K562 (cell line): ENCODE measurements around the gene LTO1. TPM values are rescaled to one million over a fixed set of nuclear protein-coding genes. Genes with fewer than 3 reads are reported as not detected.

Source experiments
- ATAC-seq: fragments of 200-7000 bp; cut with Tn5 transposase; 3 replicates; pipeline ENCODE4 v1.9.1; 2020; ENCODE audit warnings: moderate library complexity
- BruUV-seq: library from RNA; stranded (reverse); fragments of 400-500 nt; replicated peaks from 2 replicates; lab custom pipeline; 2021; lab: Mats Ljungman, UMichigan
- CTCF ChIA-PET: fragments of 300-600 bp; formaldehyde crosslinking; extraction: SDS; loops from one replicate; lab custom pipeline; 2021; ENCODE audit warnings: low intra/inter-chr PET ratio; lab: Yijun Ruan, JAX
- POLR2A ChIA-PET: fragments of 300-600, 350-650 bp; sonication (Branson Sonifier 250); formaldehyde crosslinking; extraction: SDS; loops from one replicate; lab custom pipeline; 2021; ENCODE audit warnings: antibody characterized with exemption, inconsistent platforms; lab: Yijun Ruan, JAX
- DNase-seq, 4 experiments: peaks; one replicate each; pipeline versions ENCODE4 v3.0.0 to v3.0.0-alpha.2; 2011 to 2018; ENCODE audit warnings: low spot score in 3 of 4, mixed read lengths in 3 of 4; ENCODE audit errors: extremely low read depth in 1 of 4
- FAIRE-seq: peaks from 2 replicates; lab custom pipeline; 2011; peaks lifted over from hg19 to GRCh38; lab: Jason Lieb, UNC
- H2AFZ ChIP-seq: 2 replicates; pipeline ENCODE4 v1.6.0; 2011; ENCODE audit warnings: low read depth, low read length, control low read depth, inconsistent platforms
- H3K27ac ChIP-seq: fragments of 200-600 bp; 3 replicates; pipeline ENCODE4 v1.8.0; 2011; ENCODE audit warnings: low read depth, mild to moderate bottlenecking, control low read depth, inconsistent platforms, low read length, moderate library complexity, mixed read lengths; ENCODE audit errors: extremely low read depth
- H3K27me3 ChIP-seq, 2 experiments: fragments of 300-600 bp in 1 of 2; 2 replicates in 1 of 2; 3 replicates in 1 of 2; pipeline versions ENCODE4 v1.6.0 to v1.8.0; 2011; ENCODE audit warnings: inconsistent platforms in 2 of 2, low read length in 2 of 2, mild to moderate bottlenecking in 1 of 2, mixed read lengths in 1 of 2, moderate library complexity in 1 of 2; ENCODE audit not compliant: control insufficient read depth in 2 of 2, insufficient read depth in 2 of 2
- H3K36me3 ChIP-seq: fragments of 300-600 bp; 3 replicates; pipeline ENCODE4 v1.8.0; 2011; ENCODE audit warnings: mild to moderate bottlenecking, low read length, inconsistent platforms; ENCODE audit not compliant: control insufficient read depth, insufficient read depth
- H3K4me1 ChIP-seq, 2 experiments: fragments of 200-600 bp in 1 of 2; replicated peaks in 1 of 2; 2 replicates in 1 of 2; 3 replicates in 1 of 2; pipeline versions ENCODE4 v1.5.1 to v1.8.0; 2011; ENCODE audit warnings: inconsistent platforms in 2 of 2, low read length in 2 of 2, mild to moderate bottlenecking in 1 of 2, mixed read lengths in 1 of 2, moderate library complexity in 1 of 2; ENCODE audit not compliant: control insufficient read depth in 2 of 2, insufficient read depth in 2 of 2
- H3K4me2 ChIP-seq: 2 replicates; pipeline ENCODE4 v1.6.1; 2011; ENCODE audit warnings: low read length, control low read depth, inconsistent platforms, mixed read lengths; ENCODE audit not compliant: insufficient read depth
- H3K4me3 ChIP-seq: fragments of 200-600 bp; sonication (generic), shearing (Covaris generic); 2 replicates; pipeline ENCODE4 v1.5.1; 2016; ENCODE audit warnings: control low read depth, inconsistent platforms
- H3K79me2 ChIP-seq: fragments of 200-600 bp; 3 replicates; pipeline ENCODE4 v1.8.0; 2011; ENCODE audit warnings: low read length, inconsistent platforms; ENCODE audit not compliant: control insufficient read depth, insufficient read depth
- H3K9ac ChIP-seq, 2 experiments: 2 replicates each; pipeline versions ENCODE4 v1.6.0 to v1.6.1; 2011; ENCODE audit warnings: low read depth in 2 of 2, low read length in 2 of 2, control low read depth in 1 of 2, inconsistent platforms in 1 of 2, mild to moderate bottlenecking in 1 of 2, mixed read lengths in 1 of 2; ENCODE audit not compliant: insufficient read depth in 1 of 2
- H3K9me1 ChIP-seq: one replicate; pipeline ENCODE4 v1.6.0; 2011; ENCODE audit warnings: inconsistent platforms, mild to moderate bottlenecking, low read length, moderate library complexity; ENCODE audit not compliant: control insufficient read depth, insufficient read depth
- H3K9me3 ChIP-seq: replicated peaks from 2 replicates; pipeline ENCODE4 v1.5.1; 2011; ENCODE audit warnings: low read depth, low read length, inconsistent platforms; ENCODE audit not compliant: control insufficient read depth, insufficient read depth
- H4K20me1 ChIP-seq: replicated peaks from 2 replicates; pipeline ENCODE4 v1.6.1; 2011; ENCODE audit warnings: low read length, inconsistent platforms, mixed read lengths; ENCODE audit not compliant: control insufficient read depth, insufficient read depth
- HDAC6 ChIP-seq: IDR thresholded peaks from 2 replicates; pipeline ENCODE4 v1.6.1; 2012; ENCODE audit warnings: low read depth, mild to moderate bottlenecking, control low read depth, inconsistent platforms, low read length, moderate library complexity
- POLR2G ChIP-seq: fragments of 200-400 bp; formaldehyde crosslinking; IDR thresholded peaks from 2 replicates; pipeline ENCODE4 v1.6.1; 2017; ENCODE audit warnings: low read depth, mild to moderate bottlenecking, antibody characterized with exemption, low read length, moderate library complexity
- WGBS: fragments of 100-300 bp; shearing (Covaris generic); methylation state at CpG from one replicate; pipeline ENCODE4 v1.1.6; 2016; ENCODE audit warnings: low coverage, mixed read lengths; ENCODE audit not compliant: insufficient coverage; ENCODE audit errors: missing lambda C conversion rate; 5-methylcytosine and 5-hydroxymethylcytosine counted together
- in situ Hi-C: fragments of 300-500 bp; cut with MboI; formaldehyde crosslinking; loops from 4 replicates; pipeline ENCODE4 v1.15.0; 2018; ENCODE audit warnings: inconsistent platforms, mixed read lengths
- intact Hi-C: fragments of 100-400 bp; cut with micrococcal nuclease; formaldehyde crosslinking; loops from 2 replicates; pipeline ENCODE4 v1.14.2; 2022
- polyA plus RNA-seq, 8 experiments: library from polyadenylated mRNA; depleted of rRNA in 4 of 8; stranded (reverse) in 5 of 8; unstranded in 3 of 8; fragments of >200 nt; fragmentation: Nextera tagmentation in 2 of 8; fragmentation: Illumina TruSeq in 1 of 8; extraction: Ambion mirVana in 2 of 8; extraction: Trizol in 1 of 8; gene quantifications; 2 replicates each; pipeline versions ENCODE4 v1.2.1 to v1.2.3, GENCODE V29; 2011 to 2014; ENCODE audit warnings: inconsistent platforms in 1 of 8, missing spikeins in 1 of 8
- total RNA-seq, 7 experiments: library from RNA; depleted of rRNA in 6 of 7; stranded (reverse); fragments of >200 nt in 6 of 7; fragmentation: Illumina TruSeq in 2 of 7; extraction: Trizol in 2 of 7; gene quantifications; 2 replicates each; pipeline versions ENCODE4 v1.2.1 to v1.2.3, GENCODE V29; 2011 to 2021; ENCODE audit warnings: low replicate concordance in 1 of 7
- TF ChIP-seq, protein P1 (sequence below): fragments of 250-450 bp; sonication (Bioruptor Pico); IDR thresholded peaks from 2 replicates; pipeline ENCODE4 v1.4.0; 2020
- TF ChIP-seq, protein P2 (sequence below): sonication (generic); formaldehyde crosslinking; IDR thresholded peaks from 2 replicates; pipeline ENCODE4 v1.8.0; 2023; ENCODE audit warnings: missing genetic modification reagents, mild to moderate bottlenecking, borderline replicate concordance
- TF ChIP-seq, protein P3 (sequence below): sonication (generic); formaldehyde crosslinking; IDR thresholded peaks from 2 replicates; pipeline ENCODE4 v1.9.0; 2022; ENCODE audit warnings: mild to moderate bottlenecking, missing genetic modification reagents

Gene LTO1
- total and polyA plus RNA-seq, 9 of the 15 experiments (the other 6 are each of a cell fraction or from before 2014, with no cell fraction given) = 2.6 to 43.4 (median 19.1) TPM

GRCh38 chr11:69647761-69648497 is 27.2 kb downstream of the LTO1 start:
- CTCF ChIA-PET = no interaction called here
- intact Hi-C loops = loop anchor here (10.0 kb wide), 3 partner anchors 413 to 1013 kb away; no protein-coding TSS in a partner anchor
- POLR2A ChIA-PET = no interaction called here
- Histone ChIP-seq H3K79me2 (no peaks in the 10 kb centered on the region), H3K9ac (no peak overlapping the region), H3K4me2 (no peak overlapping the region), H3K27ac (no peak overlapping the region), H3K9me1 (peaks cover 3% of the 10 kb centered on the region), H3K4me1 (peaks cover 3 to 58% of the 10 kb centered on the region in 2 experiments; a peak in 4 of 5 replicates), H3K36me3 (no peaks in the 10 kb centered on the region), H3K4me3 (no peak overlapping the region), H3K27me3 (no peaks in the 10 kb centered on the region), H3K9me3 (no peaks in the 10 kb centered on the region), H2AFZ (no peak overlapping the region), H4K20me1 (no peaks in the 10 kb centered on the region; the same call in none of the 2 replicates)
- in situ Hi-C loops = no loop called here
- BruUV-seq = no TSS peak
- FAIRE-seq (no peak), DNase-seq (no peak), ATAC-seq (no peak)
- 57% methylated on average over 24 of the region's 28 CpGs for WGBS
- TF ChIP-seq HDAC6 (no peak), POLR2G (peak; percentile 5; the same call in 1 of the 2 replicates)
- TF ChIP-seq, protein P1, sequence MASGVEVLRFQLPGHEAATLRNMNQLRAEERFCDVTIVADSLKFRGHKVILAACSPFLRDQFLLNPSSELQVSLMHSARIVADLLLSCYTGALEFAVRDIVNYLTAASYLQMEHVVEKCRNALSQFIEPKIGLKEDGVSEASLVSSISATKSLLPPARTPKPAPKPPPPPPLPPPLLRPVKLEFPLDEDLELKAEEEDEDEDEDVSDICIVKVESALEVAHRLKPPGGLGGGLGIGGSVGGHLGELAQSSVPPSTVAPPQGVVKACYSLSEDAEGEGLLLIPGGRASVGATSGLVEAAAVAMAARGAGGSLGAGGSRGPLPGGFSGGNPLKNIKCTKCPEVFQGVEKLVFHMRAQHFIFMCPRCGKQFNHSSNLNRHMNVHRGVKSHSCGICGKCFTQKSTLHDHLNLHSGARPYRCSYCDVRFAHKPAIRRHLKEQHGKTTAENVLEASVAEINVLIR (CRISPR knock-in tag) = no peak
- TF ChIP-seq, protein P2, sequence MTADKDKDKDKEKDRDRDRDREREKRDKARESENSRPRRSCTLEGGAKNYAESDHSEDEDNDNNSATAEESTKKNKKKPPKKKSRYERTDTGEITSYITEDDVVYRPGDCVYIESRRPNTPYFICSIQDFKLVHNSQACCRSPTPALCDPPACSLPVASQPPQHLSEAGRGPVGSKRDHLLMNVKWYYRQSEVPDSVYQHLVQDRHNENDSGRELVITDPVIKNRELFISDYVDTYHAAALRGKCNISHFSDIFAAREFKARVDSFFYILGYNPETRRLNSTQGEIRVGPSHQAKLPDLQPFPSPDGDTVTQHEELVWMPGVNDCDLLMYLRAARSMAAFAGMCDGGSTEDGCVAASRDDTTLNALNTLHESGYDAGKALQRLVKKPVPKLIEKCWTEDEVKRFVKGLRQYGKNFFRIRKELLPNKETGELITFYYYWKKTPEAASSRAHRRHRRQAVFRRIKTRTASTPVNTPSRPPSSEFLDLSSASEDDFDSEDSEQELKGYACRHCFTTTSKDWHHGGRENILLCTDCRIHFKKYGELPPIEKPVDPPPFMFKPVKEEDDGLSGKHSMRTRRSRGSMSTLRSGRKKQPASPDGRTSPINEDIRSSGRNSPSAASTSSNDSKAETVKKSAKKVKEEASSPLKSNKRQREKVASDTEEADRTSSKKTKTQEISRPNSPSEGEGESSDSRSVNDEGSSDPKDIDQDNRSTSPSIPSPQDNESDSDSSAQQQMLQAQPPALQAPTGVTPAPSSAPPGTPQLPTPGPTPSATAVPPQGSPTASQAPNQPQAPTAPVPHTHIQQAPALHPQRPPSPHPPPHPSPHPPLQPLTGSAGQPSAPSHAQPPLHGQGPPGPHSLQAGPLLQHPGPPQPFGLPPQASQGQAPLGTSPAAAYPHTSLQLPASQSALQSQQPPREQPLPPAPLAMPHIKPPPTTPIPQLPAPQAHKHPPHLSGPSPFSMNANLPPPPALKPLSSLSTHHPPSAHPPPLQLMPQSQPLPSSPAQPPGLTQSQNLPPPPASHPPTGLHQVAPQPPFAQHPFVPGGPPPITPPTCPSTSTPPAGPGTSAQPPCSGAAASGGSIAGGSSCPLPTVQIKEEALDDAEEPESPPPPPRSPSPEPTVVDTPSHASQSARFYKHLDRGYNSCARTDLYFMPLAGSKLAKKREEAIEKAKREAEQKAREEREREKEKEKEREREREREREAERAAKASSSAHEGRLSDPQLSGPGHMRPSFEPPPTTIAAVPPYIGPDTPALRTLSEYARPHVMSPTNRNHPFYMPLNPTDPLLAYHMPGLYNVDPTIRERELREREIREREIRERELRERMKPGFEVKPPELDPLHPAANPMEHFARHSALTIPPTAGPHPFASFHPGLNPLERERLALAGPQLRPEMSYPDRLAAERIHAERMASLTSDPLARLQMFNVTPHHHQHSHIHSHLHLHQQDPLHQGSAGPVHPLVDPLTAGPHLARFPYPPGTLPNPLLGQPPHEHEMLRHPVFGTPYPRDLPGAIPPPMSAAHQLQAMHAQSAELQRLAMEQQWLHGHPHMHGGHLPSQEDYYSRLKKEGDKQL = no peak
- TF ChIP-seq, protein P3, sequence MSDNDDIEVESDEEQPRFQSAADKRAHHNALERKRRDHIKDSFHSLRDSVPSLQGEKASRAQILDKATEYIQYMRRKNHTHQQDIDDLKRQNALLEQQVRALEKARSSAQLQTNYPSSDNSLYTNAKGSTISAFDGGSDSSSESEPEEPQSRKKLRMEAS (CRISPR knock-in tag) = no peak
